Endodermal cell (in vitro differentiated cells): ENCODE measurements around the gene CCDC185. TPM values are rescaled to one million over a fixed set of nuclear protein-coding genes. Genes with fewer than 3 reads are reported as not detected.

Source experiments
- DNase-seq: peaks from one replicate; pipeline ENCODE4 v3.0.0-alpha.2; 2017
- H3K27ac ChIP-seq: 2 replicates; pipeline ENCODE4 v1.5.1; 2013; ENCODE audit warnings: mild to moderate bottlenecking, low read depth, low read length, moderate library complexity
- H3K27me3 ChIP-seq: 2 replicates; pipeline ENCODE4 v1.6.1; 2013; ENCODE audit warnings: mild to moderate bottlenecking, low read length, moderate library complexity; ENCODE audit not compliant: insufficient read depth, control insufficient read depth, poor library complexity, severe bottlenecking
- H3K36me3 ChIP-seq: 2 replicates; pipeline ENCODE4 v1.7.0; 2013; ENCODE audit warnings: mild to moderate bottlenecking, low read length, moderate library complexity; ENCODE audit not compliant: control insufficient read depth, insufficient read depth
- H3K4me1 ChIP-seq: one replicate; pipeline ENCODE4 v1.7.0; 2013; ENCODE audit warnings: low read length; ENCODE audit not compliant: control insufficient read depth, insufficient read depth
- H3K4me3 ChIP-seq: 2 replicates; pipeline ENCODE4 v1.5.1; 2013; ENCODE audit warnings: mild to moderate bottlenecking, low read length, moderate library complexity
- H3K9ac ChIP-seq: 2 replicates; pipeline ENCODE4 v1.6.1; 2013; ENCODE audit warnings: mild to moderate bottlenecking, low read length, moderate library complexity; ENCODE audit not compliant: poor library complexity, severe bottlenecking; ENCODE audit errors: extremely low read depth
- H3K9me3 ChIP-seq: 2 replicates; pipeline ENCODE4 v1.6.1; 2013; ENCODE audit warnings: mild to moderate bottlenecking, low read length, moderate library complexity; ENCODE audit not compliant: control insufficient read depth
- H3K27ac Mint-ChIP-seq: 2 replicates; pipeline ENCODE4 v1.8.0; 2020; ENCODE audit warnings: mixed read lengths
- H3K27me3 Mint-ChIP-seq: 2 replicates; pipeline ENCODE4 v1.8.0; 2021; ENCODE audit warnings: mild to moderate bottlenecking, mixed read lengths; ENCODE audit not compliant: insufficient read depth
- H3K36me3 Mint-ChIP-seq: 2 replicates; pipeline ENCODE4 v1.8.0; 2020; ENCODE audit warnings: low read depth, mixed read lengths
- H3K4me1 Mint-ChIP-seq: 2 replicates; pipeline ENCODE4 v1.8.0; 2020; ENCODE audit warnings: mixed read lengths
- H3K4me3 Mint-ChIP-seq: 2 replicates; pipeline ENCODE4 v1.8.0; 2020; ENCODE audit warnings: mild to moderate bottlenecking, moderate library complexity, mixed read lengths
- H3K9me3 Mint-ChIP-seq: 2 replicates; pipeline ENCODE4 v1.8.0; 2020; ENCODE audit warnings: mild to moderate bottlenecking, mixed read lengths
- CTCF ChIP-seq: fragments of 200-600 bp; sonication (generic); conservative IDR thresholded peaks from 2 replicates; pipeline ENCODE4 v1.5.0; 2021; ENCODE audit warnings: antibody characterized with exemption, mild to moderate bottlenecking
- WGBS, 2 experiments: methylation state at CpG; one replicate each; pipeline versions ENCODE4 v1.1.5 to v1.1.7; 2013; ENCODE audit warnings: missing lambda C conversion rate in 2 of 2, mixed read lengths in 1 of 2; ENCODE audit not compliant: insufficient coverage in 1 of 2, insufficient read length in 1 of 2; 5-methylcytosine and 5-hydroxymethylcytosine counted together
- total RNA-seq, 2 donors: library from RNA; stranded (reverse); fragmentation: NEBNext Ultra II Directional in 1 of 2; extraction: Animal tissue kit (Norgen Biotek cat#: 25700) in 1 of 2; gene quantifications; 2 replicates in 1 of 2; 3 replicates in 1 of 2; pipeline ENCODE4 v1.2.1, GENCODE V29; 2021

Gene CCDC185
- total RNA-seq, 2 donors from 2014 or later = not detected

- H3K4me1 Mint-ChIP-seq = peaks cover 13% of the 10 kb centered on the region
- peaks cover 4% of the 10 kb centered on the region for H3K9me3 Mint-ChIP-seq
- no peaks in the 10 kb centered on the region for H3K36me3 Mint-ChIP-seq
- no peak for DNase-seq
- no peak overlapping the region for H3K27ac Mint-ChIP-seq
- H3K27me3 Mint-ChIP-seq = peaks cover 5% of the 10 kb centered on the region
- no peak overlapping the region for H3K4me3 Mint-ChIP-seq
- Histone ChIP-seq H3K9ac (no peak overlapping the region), H3K9me3 (peaks cover 7% of the 10 kb centered on the region), H3K4me3 (no peak overlapping the region), H3K4me1 (peaks cover 6% of the 10 kb centered on the region), H3K27ac (no peak overlapping the region), H3K36me3 (no peaks in the 10 kb centered on the region), H3K27me3 (no peaks in the 10 kb centered on the region)
- no peak for TF ChIP-seq CTCF
- 84 to 100% methylated on average over 5 of the region's 5 CpGs for WGBS, 2 experiments
Measured at GRCh38 chr1:223425550-223425949, 32.3 kb downstream of the CCDC185 start.

GRCh38 chr1:223426936-223427335, 33.7 kb downstream of the CCDC185 start:
- Mint-ChIP-seq H3K4me3 (no peak overlapping the region), H3K9me3 (peaks cover 4% of the 10 kb centered on the region), H3K27ac (no peak overlapping the region), H3K36me3 (no peaks in the 10 kb centered on the region), H3K27me3 (peaks cover 5% of the 10 kb centered on the region), H3K4me1 (peaks cover 12% of the 10 kb centered on the region)
- Histone ChIP-seq H3K9me3 (peaks cover 7% of the 10 kb centered on the region), H3K27me3 (no peaks in the 10 kb centered on the region), H3K9ac (no peak overlapping the region), H3K36me3 (no peaks in the 10 kb centered on the region), H3K27ac (no peak overlapping the region), H3K4me3 (no peak overlapping the region), H3K4me1 (peaks cover 6% of the 10 kb centered on the region)
- WGBS, 2 experiments = 100% methylated on average over 1 of the region's 1 CpG
- DNase-seq = no peak
- no peak for TF ChIP-seq CTCF

- H3K36me3 Mint-ChIP-seq = no peaks in the 10 kb centered on the region
- H3K9ac ChIP-seq = no peak overlapping the region
- H3K36me3 ChIP-seq = no peaks in the 10 kb centered on the region
- TF ChIP-seq CTCF = no peak
- H3K9me3 Mint-ChIP-seq = peaks cover 4% of the 10 kb centered on the region
- no peak overlapping the region for H3K4me3 ChIP-seq
- no peaks in the 10 kb centered on the region for H3K27me3 ChIP-seq
- peaks cover 5% of the 10 kb centered on the region for H3K27me3 Mint-ChIP-seq
- peaks cover 7% of the 10 kb centered on the region for H3K9me3 ChIP-seq
- no peak overlapping the region for H3K27ac Mint-ChIP-seq
- 85 to 100% methylated on average over 1 to 2 of the region's 2 CpGs for whole genome bisulfite sequencing, 2 experiments
- H3K4me1 ChIP-seq = no peaks in the 10 kb centered on the region
- H3K4me3 Mint-ChIP-seq = no peak overlapping the region
- no peak overlapping the region for H3K27ac ChIP-seq
- H3K4me1 Mint-ChIP-seq = peaks cover 6% of the 10 kb centered on the region
- no peak for DNase-seq
Measured at GRCh38 chr1:223429313-223429731, 36.1 kb downstream of the CCDC185 start.
